HUDEP-2 (cell line): ENCODE results near the gene OR13C5.

Source experiments
- DNase-seq, 76 experiments: peaks; one replicate each; lab custom pipeline; 2025; ENCODE audit not compliant: unreplicated experiment in 76 of 76; lab: John Stamatoyannopoulos, UW

Gene OR13C5

GRCh38 chr9:104555521-104555920 lies 43.7 kb downstream of the OR13C5 start:
- no peak for DNase-seq

GRCh38 chr9:104553261-104553660 lies 46.0 kb downstream of the OR13C5 start:
- DNase-seq: no peak
